NCI-H2171 (cell line): ENCODE data around the gene ASB5.
"Not testable (repeated sequence)": the region's sequence is repeated elsewhere in the genome, so short reads cannot be mapped to it uniquely, and the experiment has no call there.

Experiments
- DNase-seq: peaks from one replicate; lab custom pipeline; 2025; lab: John Stamatoyannopoulos, UW

ASB5 gene

GRCh38 chr4:176268963-176269362, at the start of gene ASB5:
Gene ASB5, minus strand, starts transcription at chr4:176269222. Its CDS starts 114 bp downstream, at chr4:176269108.
- DNase-seq: no peak

DNA sequence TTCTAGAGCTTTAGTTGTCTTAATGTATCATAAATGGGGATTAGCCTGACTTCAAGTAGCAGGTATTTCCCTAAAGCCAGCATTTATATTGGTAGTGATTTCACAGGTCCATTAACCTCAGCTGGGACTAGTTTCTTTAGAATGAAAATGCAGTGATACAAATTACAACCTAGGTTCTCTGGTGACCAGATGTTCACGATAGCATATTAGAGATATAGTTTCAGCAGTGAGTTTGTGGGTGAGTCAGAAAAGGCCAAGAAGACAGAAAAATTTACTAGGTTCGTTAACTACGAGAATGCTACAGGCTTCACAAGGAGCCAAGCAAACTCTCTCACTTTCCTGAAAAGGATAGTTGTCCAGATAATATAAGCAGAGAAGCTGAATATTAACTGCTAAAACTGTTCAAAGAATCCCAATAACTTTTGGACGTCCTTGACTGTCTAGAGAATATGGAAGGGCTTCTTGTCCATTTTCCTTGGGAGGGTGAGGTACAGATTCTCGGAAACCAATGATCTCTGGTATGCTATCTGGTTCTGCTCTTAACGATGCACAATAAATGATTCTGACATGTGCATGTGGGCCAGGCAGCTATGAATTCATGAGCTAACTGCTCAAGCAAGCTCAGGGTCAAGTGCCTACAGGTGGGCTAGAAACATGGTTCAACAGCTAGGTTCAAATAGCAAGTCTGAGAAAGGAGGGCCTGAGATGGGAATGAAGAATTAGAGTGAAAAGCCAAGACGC, 44.7 kb upstream of the ASB5 start:
- DNase-seq: no peak

GRCh38 chr4:176309772-176310171, 40.8 kb upstream of the ASB5 start:
- no peak for DNase-seq

- no peak for DNase-seq
Observed at GRCh38 chr4:176309046-176309445, 40.0 kb upstream of the ASB5 start.

DNA sequence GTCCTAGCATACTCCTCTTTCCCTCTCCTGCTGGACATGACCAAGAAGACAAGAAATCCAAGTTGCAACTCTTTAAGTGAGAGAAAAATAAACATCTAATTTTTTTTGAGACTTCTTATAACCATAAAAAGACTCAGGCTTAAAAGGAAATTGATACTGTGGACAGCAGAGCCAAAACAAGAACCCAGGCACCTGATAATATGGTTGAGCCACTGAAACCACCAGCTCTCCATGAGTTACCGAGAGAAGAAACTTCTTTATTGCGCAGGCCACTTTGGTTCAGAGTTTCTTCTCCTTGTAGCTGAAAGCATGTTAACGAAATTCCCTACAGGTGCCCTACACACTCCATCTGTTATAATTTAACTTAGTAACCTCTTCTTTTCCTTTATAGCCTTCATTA, 39.4 kb upstream of the ASB5 start:
- no peak for DNase-seq

DNA sequence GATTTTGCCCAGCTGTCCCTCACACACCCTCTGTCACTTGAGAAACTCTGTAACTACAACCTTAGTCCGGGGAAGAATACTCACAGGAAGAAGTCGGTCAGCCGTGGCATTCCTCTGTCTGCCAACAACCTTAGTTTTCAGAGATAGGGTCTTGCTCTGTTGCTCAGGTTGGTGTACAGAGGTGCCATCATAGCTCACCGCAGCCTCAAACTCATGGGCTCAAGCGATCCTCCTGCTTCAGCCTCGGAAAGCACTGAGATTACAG, 38.6 kb upstream of the ASB5 start:
- DNase-seq: no peak

DNA sequence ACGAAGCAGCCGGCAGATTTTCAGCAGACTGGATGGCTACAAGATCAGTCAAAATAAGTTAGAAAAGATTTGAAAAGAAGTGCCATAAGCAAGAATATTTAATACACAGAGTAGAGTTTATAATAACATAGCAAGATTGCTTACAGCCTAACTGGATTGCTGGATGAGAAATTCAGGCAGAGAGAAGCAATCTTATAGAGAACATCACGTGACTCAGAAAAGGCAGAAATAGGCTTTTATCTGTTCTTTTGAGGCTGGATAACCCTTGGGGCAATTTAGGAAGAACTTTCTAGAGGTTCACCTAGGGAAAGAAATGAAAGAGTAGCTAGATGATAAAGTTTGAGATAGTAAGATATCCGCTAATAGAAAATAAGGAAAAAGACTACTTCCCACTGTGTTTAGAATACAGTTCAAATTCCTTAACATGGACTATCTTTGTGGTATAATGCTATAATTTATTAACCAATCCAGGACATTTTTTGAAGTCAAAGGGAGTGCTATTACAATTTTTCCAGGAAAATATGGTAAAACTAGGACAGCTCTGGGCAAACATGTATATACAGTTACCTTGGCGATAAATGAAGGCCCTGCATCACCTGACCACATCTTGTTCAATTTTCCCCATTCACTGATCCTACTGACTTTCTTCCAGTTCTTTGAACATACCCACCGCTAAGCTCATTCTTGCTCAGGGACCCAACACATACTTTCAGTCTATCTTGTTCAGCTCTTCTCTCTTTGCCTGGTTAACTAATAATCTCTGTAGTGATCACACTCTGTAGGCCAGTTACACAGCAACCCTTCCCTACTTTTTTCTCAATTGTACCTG, 38.0 kb upstream of the ASB5 start:
- DNase-seq: no peak

GRCh38 chr4:176303938-176304337, 34.9 kb upstream of the ASB5 start:
- no peak for DNase-seq

- DNase-seq: no peak
Observed at GRCh38 chr4:176302283-176303275, 33.6 kb upstream of the ASB5 start.

DNA sequence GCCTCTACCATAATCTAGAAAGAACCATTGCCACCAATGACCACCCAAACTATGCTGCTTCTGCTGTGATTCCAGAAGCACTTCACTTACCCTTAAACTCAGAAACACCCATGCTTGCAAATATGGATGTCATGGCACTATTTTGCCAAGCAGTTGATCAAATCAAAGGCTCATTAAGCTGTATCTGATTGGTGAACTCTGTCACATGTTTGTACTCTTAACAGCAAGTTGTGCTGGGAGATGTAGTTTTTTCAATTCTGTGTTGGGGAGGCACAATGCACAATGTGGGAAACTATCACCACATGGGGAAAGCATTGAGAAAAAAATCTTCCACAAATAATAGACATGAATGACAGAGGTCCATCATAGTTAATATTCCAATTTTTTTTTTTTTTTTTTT, 31.5 kb upstream of the ASB5 start:
- DNase-seq: no peak

DNA sequence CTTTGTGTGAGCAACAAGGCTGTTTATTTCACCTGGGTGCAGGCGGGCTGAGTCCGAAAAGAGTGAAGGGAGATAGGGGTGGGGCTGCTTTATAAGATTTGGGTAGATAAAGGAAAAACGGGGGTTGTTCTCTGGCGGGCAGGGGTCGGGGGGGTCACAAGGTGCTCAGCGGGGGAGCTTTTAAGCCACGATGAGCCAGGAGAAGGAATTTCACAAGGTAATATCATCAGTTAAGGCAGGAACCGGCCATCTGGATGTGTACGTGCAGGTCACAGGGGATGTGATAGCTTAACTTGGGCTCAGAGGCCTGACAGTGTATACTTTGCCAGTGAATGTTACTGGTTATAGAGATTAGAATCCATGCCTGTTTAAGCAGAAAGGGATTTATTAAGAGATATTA, 31.0 kb upstream of the ASB5 start:
- DNase-seq: no peak

- DNase-seq: no peak
Observed at GRCh38 chr4:176298664-176299063, 29.6 kb upstream of the ASB5 start.

- not testable (repeated sequence) for DNase-seq
Observed at GRCh38 chr4:176295907-176296306, 26.9 kb upstream of the ASB5 start.

DNA sequence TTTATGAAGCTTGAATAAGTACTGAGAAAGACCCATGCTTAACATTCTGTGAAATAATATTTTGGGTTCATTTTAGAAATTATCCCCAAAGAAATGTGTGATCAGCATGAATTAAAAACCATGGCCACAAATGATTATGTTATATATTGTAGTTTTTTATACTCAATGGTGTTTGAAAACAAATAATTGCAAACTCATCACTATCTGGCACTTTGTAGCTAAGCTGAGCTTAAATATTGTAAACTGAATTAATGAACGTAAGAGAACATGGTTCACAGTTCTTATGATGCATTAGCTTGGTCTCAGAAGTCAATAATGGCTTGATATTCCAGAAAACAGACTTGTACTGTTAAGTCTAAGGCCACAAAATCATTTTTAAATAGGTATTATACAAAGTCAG, 24.6 kb upstream of the ASB5 start:
- DNase-seq: no peak

- no peak for DNase-seq
Observed at GRCh38 chr4:176292920-176293319, 23.9 kb upstream of the ASB5 start.

DNA sequence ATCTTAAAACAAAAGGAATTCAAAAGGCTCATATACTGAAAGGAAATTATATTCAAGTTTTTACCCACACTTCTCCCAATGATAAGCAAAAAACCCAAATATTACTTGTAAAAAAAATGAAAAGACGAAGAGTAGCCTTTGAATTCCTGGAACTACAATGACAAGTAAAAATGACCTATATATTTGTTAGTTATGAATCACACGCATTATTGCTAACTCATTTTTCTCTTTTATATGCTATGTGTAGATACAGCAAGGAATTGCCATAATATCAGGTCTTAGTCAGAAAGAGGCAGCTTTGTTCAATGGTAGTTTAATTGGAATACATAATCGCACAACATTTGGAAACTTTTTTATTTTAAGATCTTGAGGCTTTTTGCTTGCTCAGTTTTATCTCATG, 22.7 kb upstream of the ASB5 start:
- DNase-seq: no peak

- no peak for DNase-seq
Observed at GRCh38 chr4:176290520-176290919, 21.5 kb upstream of the ASB5 start.

DNA sequence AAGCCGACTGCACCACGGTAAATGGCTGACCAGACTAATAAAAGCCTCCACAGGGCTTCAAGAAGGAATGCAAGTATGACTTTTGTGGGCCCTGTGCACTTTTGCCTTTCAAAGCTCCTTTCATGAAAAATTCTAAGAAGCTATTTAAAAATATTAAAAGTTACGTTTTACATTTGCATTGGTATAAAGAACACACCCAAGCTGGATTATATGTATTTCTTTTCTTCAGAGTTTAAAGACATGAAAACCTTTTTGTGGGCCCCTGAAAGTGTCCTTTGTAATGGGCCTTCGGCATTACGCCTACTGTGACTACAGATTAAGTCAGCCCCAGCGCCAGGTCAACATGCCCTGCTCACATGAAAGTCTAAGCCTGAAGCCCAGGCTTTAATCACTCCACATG, 20.5 kb upstream of the ASB5 start:
- no peak for DNase-seq

GRCh38 chr4:176288020-176288419, 19.0 kb upstream of the ASB5 start:
- DNase-seq: no peak

- DNase-seq: no peak
Observed at GRCh38 chr4:176287546-176287945, 18.5 kb upstream of the ASB5 start.

DNA sequence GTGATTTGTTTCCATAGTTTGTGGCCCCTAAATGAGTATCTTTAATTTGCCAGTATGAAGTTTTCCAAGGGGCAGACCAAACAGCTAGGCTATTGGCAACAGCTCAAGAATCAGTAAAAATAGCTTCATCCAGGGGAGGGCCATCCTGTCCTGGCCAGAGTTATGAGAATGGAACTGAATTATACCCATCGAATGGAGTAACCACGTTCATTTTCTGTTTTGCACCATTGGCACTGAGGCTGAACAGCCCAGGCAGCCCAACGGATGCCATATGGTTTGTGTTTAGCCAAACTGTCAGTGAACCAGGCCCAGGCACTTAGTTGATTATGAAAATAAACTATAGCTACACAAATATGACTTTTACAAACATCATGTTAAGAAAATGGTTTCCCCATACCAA, 17.7 kb upstream of the ASB5 start:
- no peak for DNase-seq

DNA sequence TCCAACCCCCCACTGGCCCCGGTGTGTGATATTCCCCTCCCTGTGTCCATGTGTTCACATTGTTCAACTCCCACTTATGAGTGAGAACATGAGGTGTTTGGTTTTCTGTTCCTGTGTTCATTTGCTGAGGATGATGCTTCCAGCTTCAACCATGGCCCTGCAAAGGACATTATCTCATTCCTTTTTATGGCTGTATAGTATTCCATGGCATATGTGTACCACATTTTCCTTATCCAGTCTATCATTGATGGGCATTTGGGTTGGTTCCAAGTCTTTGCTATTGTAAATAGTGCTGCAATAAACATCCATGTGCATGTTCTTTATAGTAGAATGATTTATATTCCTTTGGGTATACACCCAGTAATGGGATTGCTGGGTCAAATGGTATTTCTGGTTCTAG, 10.5 kb upstream of the ASB5 start:
- not testable (repeated sequence) for DNase-seq
